Neural progenitor cell (in vitro differentiated cells): ENCODE results near the gene GNB2. TPM values are rescaled to one million over a fixed set of nuclear protein-coding genes. Genes with fewer than 3 reads are reported as not detected.

ENCODE experiments used
- DNase-seq: peaks from one replicate; pipeline ENCODE4 v3.0.0-alpha.2; 2016; ENCODE audit warnings: low spot score
- H2AFZ ChIP-seq: fragments of 200-600 bp; sonication (generic); replicated peaks from 2 replicates; pipeline ENCODE4 v1.6.1; 2016; ENCODE audit warnings: antibody characterized with exemption
- H3F3A ChIP-seq: fragments of 200-600 bp; sonication (generic); 2 replicates; pipeline ENCODE4 v1.6.1; 2016; ENCODE audit warnings: antibody characterized with exemption, low read depth
- H3K27ac ChIP-seq: fragments of 200-600 bp; sonication (generic); 2 replicates; pipeline ENCODE4 v1.5.1; 2016; ENCODE audit warnings: mild to moderate bottlenecking
- H3K27me3 ChIP-seq: fragments of 200-600 bp; sonication (generic); 2 replicates; pipeline ENCODE4 v1.6.1; 2016; ENCODE audit warnings: mild to moderate bottlenecking, moderate library complexity
- H3K36me3 ChIP-seq: fragments of 200-600 bp; sonication (generic); 2 replicates; pipeline ENCODE4 v1.5.1; 2016
- H3K4me1 ChIP-seq: fragments of 200-600 bp; sonication (generic); 2 replicates; pipeline ENCODE4 v1.6.1; 2016; ENCODE audit warnings: mixed run types
- H3K4me2 ChIP-seq: fragments of 200-600 bp; sonication (generic); 2 replicates; pipeline ENCODE4 v1.6.1; 2016
- H3K4me3 ChIP-seq: fragments of 200-600 bp; sonication (generic); 2 replicates; pipeline ENCODE4 v1.5.1; 2016
- H3K79me2 ChIP-seq: fragments of 200-600 bp; sonication (generic); 2 replicates; pipeline ENCODE4 v1.6.1; 2016; ENCODE audit warnings: low read depth
- H3K9ac ChIP-seq: fragments of 200-600 bp; sonication (generic); 2 replicates; pipeline ENCODE4 v1.6.1; 2016
- H3K9me3 ChIP-seq: fragments of 200-600 bp; sonication (generic); 2 replicates; pipeline ENCODE4 v1.5.1; 2016; ENCODE audit warnings: low read depth
- H4K20me1 ChIP-seq: fragments of 200-600 bp; sonication (generic); 2 replicates; pipeline ENCODE4 v1.6.1; 2016; ENCODE audit warnings: low read depth
- H3K27ac Mint-ChIP-seq: 3 replicates; pipeline ENCODE4 v1.8.0; 2021; ENCODE audit warnings: mixed read lengths
- H3K27me3 Mint-ChIP-seq: 2 replicates; pipeline ENCODE4 v1.8.0; 2022; ENCODE audit warnings: low read depth, mild to moderate bottlenecking, inconsistent platforms, moderate library complexity, mixed read lengths; ENCODE audit not compliant: insufficient read depth
- H3K36me3 Mint-ChIP-seq: 3 replicates; pipeline ENCODE4 v1.8.0; 2021; ENCODE audit warnings: mixed read lengths
- H3K4me1 Mint-ChIP-seq: 3 replicates; pipeline ENCODE4 v1.8.0; 2021; ENCODE audit warnings: mixed read lengths
- H3K4me3 Mint-ChIP-seq: 3 replicates; pipeline ENCODE4 v1.8.0; 2021; ENCODE audit warnings: mild to moderate bottlenecking, moderate library complexity, mixed read lengths
- H3K9me3 Mint-ChIP-seq: 3 replicates; pipeline ENCODE4 v1.8.0; 2020; ENCODE audit warnings: mixed read lengths
- EZH2 ChIP-seq: fragments of 200-600 bp; sonication (generic); IDR thresholded peaks from 2 replicates; pipeline ENCODE4 v1.6.1; 2017; ENCODE audit warnings: antibody characterized with exemption, mild to moderate bottlenecking, moderate library complexity
- EZH2phosphoT487 ChIP-seq: fragments of 200-600 bp; sonication (generic); IDR thresholded peaks from 2 replicates; pipeline ENCODE4 v1.6.1; 2017; ENCODE audit warnings: antibody characterized with exemption
- total RNA-seq: library from RNA; depleted of rRNA; stranded (reverse); fragments of >200 nt; gene quantifications from 2 replicates; pipeline ENCODE4 v1.2.3, GENCODE V29; 2015; ENCODE audit warnings: low replicate concordance
- TF ChIP-seq, protein P1 (sequence below): fragments of 200-600 bp; sonication (generic); IDR thresholded peaks from 2 replicates; pipeline ENCODE4 v1.5.1; 2017; ENCODE audit warnings: antibody characterized with exemption, mild to moderate bottlenecking

Gene GNB2
- total RNA-seq, 1 donor from 2014 or later: 54.3 TPM

DNA sequence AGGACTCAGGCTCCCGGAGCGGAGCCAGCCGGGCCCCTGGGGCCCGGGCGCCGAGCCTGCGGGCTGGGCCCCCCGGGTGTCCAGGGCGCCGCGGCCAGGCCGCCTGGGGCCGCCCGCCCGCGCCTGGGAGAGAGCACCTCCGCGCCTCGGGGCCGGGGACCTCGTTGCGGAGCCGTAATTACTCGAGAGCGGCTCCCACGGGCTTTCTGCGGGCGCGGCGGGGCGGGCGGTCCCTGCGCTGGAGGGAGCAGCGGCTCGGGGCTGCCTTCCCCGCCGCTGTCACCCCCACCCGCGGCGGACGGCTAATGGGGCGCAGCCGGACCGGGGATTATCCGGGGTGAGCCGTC, 1.5 kb downstream of the GNB2 start:
- peaks cover 19% of the 10 kb centered on the region for H3K79me2 ChIP-seq
- TF ChIP-seq EZH2phosphoT487 (no peak), EZH2 (no peak)
- TF ChIP-seq, protein P1, sequence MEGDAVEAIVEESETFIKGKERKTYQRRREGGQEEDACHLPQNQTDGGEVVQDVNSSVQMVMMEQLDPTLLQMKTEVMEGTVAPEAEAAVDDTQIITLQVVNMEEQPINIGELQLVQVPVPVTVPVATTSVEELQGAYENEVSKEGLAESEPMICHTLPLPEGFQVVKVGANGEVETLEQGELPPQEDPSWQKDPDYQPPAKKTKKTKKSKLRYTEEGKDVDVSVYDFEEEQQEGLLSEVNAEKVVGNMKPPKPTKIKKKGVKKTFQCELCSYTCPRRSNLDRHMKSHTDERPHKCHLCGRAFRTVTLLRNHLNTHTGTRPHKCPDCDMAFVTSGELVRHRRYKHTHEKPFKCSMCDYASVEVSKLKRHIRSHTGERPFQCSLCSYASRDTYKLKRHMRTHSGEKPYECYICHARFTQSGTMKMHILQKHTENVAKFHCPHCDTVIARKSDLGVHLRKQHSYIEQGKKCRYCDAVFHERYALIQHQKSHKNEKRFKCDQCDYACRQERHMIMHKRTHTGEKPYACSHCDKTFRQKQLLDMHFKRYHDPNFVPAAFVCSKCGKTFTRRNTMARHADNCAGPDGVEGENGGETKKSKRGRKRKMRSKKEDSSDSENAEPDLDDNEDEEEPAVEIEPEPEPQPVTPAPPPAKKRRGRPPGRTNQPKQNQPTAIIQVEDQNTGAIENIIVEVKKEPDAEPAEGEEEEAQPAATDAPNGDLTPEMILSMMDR: no peak

DNA sequence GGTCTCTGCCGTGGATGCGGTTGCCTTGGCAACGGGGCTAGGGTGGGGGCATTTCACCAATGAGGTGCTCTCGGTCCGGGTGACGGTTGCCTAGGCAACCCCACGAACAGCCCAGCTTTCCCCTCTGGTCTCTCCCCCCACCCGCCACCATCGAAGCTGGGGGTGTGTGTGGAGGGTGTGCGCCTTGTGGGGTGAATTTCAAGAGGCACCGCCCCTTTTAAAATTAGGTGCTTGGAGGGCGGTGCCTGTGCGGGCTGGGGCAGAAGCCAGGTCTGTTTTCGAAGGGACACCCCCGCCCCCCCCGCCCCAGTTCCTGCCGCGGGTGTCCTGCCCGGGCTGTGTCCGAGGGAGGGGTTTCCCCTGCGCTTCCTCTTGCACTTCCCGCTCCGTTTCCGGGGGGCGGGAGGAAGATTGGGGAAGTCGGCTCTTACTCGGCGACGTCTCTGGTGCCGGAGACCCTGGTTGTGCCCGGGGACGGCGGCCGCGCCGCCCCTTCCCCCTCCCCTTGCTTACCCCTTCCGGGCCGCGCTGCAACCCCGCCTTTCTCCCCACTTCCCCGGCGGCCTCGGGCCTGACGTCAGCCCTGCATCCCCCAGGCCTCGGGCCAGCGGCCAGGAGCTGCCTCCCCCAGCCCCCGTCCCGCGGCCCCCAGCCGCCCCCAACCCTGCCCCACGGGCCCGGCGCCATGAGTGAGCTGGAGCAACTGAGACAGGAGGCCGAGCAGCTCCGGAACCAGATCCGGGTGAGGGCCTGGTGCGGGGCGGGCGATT, 2.2 kb downstream of the GNB2 start:
- H3K4me1 ChIP-seq: no peaks in the 10 kb centered on the region
- no peaks in the 10 kb centered on the region for H3K9me3 ChIP-seq
- DNase-seq: peak; percentile 87
- peaks cover 23% of the 10 kb centered on the region for H3K27me3 ChIP-seq
- peak overlapping the region; percentile 100 for H3K4me3 ChIP-seq
- peaks cover 59% of the 10 kb centered on the region for H4K20me1 ChIP-seq
- peak overlapping the region; percentile 99 for H3K4me2 ChIP-seq
- Mint-ChIP-seq H3K9me3 (no peaks in the 10 kb centered on the region), H3K27me3 (peaks cover 8% of the 10 kb centered on the region), H3K4me3 (peak overlapping the region; percentile 88), H3K36me3 (peaks cover 6% of the 10 kb centered on the region), H3K4me1 (peaks cover 8% of the 10 kb centered on the region), H3K27ac (no peak overlapping the region)
- H3K36me3 ChIP-seq: no peaks in the 10 kb centered on the region
- no peak overlapping the region for H3K27ac ChIP-seq
- TF ChIP-seq EZH2: no peak
- no peak for TF ChIP-seq EZH2phosphoT487
- TF ChIP-seq, protein P1: no peak
- peaks cover 19% of the 10 kb centered on the region for H3K79me2 ChIP-seq
- H3F3A ChIP-seq: peaks cover 38% of the 10 kb centered on the region
- no peak overlapping the region for H3K9ac ChIP-seq
- no peak overlapping the region for H2AFZ ChIP-seq

More for the DNA sequence above, 1.5 kb downstream of the GNB2 start:
- no peak overlapping the region for H2AFZ ChIP-seq
- H3K4me1 ChIP-seq: no peaks in the 10 kb centered on the region
- peak overlapping the region; percentile 99 for H3K4me2 ChIP-seq
- no peak for DNase-seq
- Mint-ChIP-seq H3K27ac (no peak overlapping the region), H3K4me1 (peaks cover 8% of the 10 kb centered on the region), H3K36me3 (peaks cover 6% of the 10 kb centered on the region), H3K27me3 (peaks cover 6% of the 10 kb centered on the region), H3K4me3 (peak overlapping the region; percentile 97), H3K9me3 (no peaks in the 10 kb centered on the region)
- peaks cover 52% of the 10 kb centered on the region for H4K20me1 ChIP-seq
- no peak overlapping the region for H3K9ac ChIP-seq
- H3K9me3 ChIP-seq: no peaks in the 10 kb centered on the region
- H3F3A ChIP-seq: peaks cover 31% of the 10 kb centered on the region
- peaks cover 30% of the 10 kb centered on the region for H3K27me3 ChIP-seq
- H3K4me3 ChIP-seq: peak overlapping the region; percentile 100
- no peaks in the 10 kb centered on the region for H3K36me3 ChIP-seq
- no peak overlapping the region for H3K27ac ChIP-seq

DNA sequence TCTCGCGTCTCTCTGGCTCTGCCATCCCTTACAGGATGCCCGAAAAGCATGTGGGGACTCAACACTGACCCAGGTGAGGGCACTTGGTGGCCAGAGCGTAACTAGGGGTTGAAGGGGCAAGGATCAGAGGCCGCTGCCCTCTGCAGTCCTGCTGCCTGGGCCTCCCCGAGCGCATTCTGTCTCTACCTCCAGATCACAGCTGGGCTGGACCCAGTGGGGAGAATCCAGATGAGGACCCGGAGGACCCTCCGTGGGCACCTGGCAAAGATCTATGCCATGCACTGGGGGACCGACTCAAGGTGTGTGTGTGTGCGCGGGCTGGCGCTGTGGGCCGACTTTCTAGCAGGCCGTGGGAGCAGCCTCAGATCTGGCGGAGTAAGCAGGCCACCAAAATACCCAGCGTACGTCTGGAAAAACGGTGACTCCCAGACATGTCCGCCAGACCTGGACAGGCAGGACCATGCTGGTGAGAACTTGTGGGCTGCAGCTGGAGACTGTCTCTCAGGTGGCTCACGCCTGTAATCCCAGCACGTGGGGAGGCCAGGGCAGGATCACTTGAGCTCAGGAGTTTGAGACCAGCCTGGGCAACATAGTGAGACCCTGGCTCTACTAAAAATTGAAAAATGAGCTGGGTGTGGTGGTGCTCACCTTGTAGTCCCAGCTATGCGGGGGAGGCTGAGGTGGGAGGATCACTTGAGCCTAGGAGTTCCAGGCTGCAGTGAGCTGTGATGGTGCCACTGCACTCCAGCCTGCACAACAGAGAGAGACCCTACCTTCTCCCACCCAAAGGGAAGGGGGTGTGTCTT, 3.2 kb downstream of the GNB2 start:
- H3F3A ChIP-seq: peaks cover 47% of the 10 kb centered on the region
- Mint-ChIP-seq H3K9me3 (no peaks in the 10 kb centered on the region), H3K27ac (no peak overlapping the region), H3K4me3 (peak overlapping the region; percentile 88), H3K4me1 (peaks cover 8% of the 10 kb centered on the region), H3K27me3 (peaks cover 6% of the 10 kb centered on the region), H3K36me3 (peaks cover 6% of the 10 kb centered on the region)
- H3K27ac ChIP-seq: no peak overlapping the region
- H3K9me3 ChIP-seq: no peaks in the 10 kb centered on the region
- TF ChIP-seq, protein P1: no peak
- TF ChIP-seq EZH2 (no peak), EZH2phosphoT487 (no peak)
- H3K9ac ChIP-seq: no peak overlapping the region
- H3K36me3 ChIP-seq: no peaks in the 10 kb centered on the region
- H3K79me2 ChIP-seq: peaks cover 19% of the 10 kb centered on the region
- H3K27me3 ChIP-seq: peaks cover 13% of the 10 kb centered on the region
- H2AFZ ChIP-seq: no peak overlapping the region
- no peak for DNase-seq
- peak overlapping the region; percentile 99 for H3K4me2 ChIP-seq
- H4K20me1 ChIP-seq: peaks cover 68% of the 10 kb centered on the region
- peak overlapping the region; percentile 100 for H3K4me3 ChIP-seq
- no peaks in the 10 kb centered on the region for H3K4me1 ChIP-seq
